Activated naive CD4-positive, alpha-beta T cell treated with anti-CD3 and anti-CD28 coated beads, Interleukin-2, amount 10 ng/mL, durations not matched to agents 7 days and 5 days (primary cell): ENCODE results near the gene NEMP1.
A peak's percentile ranks its signal among the peaks of the same experiment; 100 is the strongest.

ENCODE experiments used
- CTCF ChIA-PET: fragments of 350-600 bp; sonication (Branson Sonifier 250); formaldehyde crosslinking; loops from one replicate; lab custom pipeline; 2021; ENCODE audit warnings: antibody characterized with exemption; lab: Charles Lee
- DNase-seq: peaks from one replicate; pipeline ENCODE4 v3.0.0-alpha.2; 2020
- H3K27ac Mint-ChIP-seq: one replicate; pipeline ENCODE4 v1.8.0; 2021; ENCODE audit warnings: mild to moderate bottlenecking, moderate library complexity, mixed read lengths
- H3K27me3 Mint-ChIP-seq: one replicate; pipeline ENCODE4 v1.8.0; 2021; ENCODE audit warnings: mild to moderate bottlenecking, mixed read lengths
- H3K36me3 Mint-ChIP-seq: one replicate; pipeline ENCODE4 v1.8.0; 2021; ENCODE audit warnings: mixed read lengths
- H3K4me1 Mint-ChIP-seq: one replicate; pipeline ENCODE4 v1.8.0; 2021; ENCODE audit warnings: mixed read lengths
- H3K4me3 Mint-ChIP-seq: one replicate; pipeline ENCODE4 v1.8.0; 2021; ENCODE audit warnings: mild to moderate bottlenecking, moderate library complexity, mixed read lengths
- H3K9me3 Mint-ChIP-seq: one replicate; pipeline ENCODE4 v1.8.0; 2021; ENCODE audit warnings: mixed read lengths

The NEMP1 gene

GRCh38 chr12:57091638-57092528 lies 13.3 kb upstream of the NEMP1 start:
- peaks cover 27% of the 10 kb centered on the region for H3K36me3 Mint-ChIP-seq
- H3K9me3 Mint-ChIP-seq, result no peaks in the 10 kb centered on the region
- no peaks in the 10 kb centered on the region for H3K27me3 Mint-ChIP-seq
- peak overlapping the region; percentile 33 for H3K27ac Mint-ChIP-seq
- no peak overlapping the region for H3K4me3 Mint-ChIP-seq
- no peak for DNase-seq
- peaks cover 66% of the 10 kb centered on the region for H3K4me1 Mint-ChIP-seq
- CTCF ChIA-PET, result interaction anchor here (1.0 to 10.4 kb wide), 14 partner anchors 12 to 87 kb away, joined by 3 to 100 read pairs (median 10); partner anchors contain the start of genes NEMP1, STAT6 and ZBTB39

GRCh38 chr12:57090924-57091637 lies 12.5 kb upstream of the NEMP1 start:
- H3K27ac Mint-ChIP-seq, result no peak overlapping the region
- no peak for DNase-seq

GRCh38 chr12:57090490-57090889 lies 11.9 kb upstream of the NEMP1 start:
- H3K27me3 Mint-ChIP-seq, result no peaks in the 10 kb centered on the region
- no peaks in the 10 kb centered on the region for H3K9me3 Mint-ChIP-seq
- H3K4me1 Mint-ChIP-seq, result peaks cover 72% of the 10 kb centered on the region
- no peak overlapping the region for H3K27ac Mint-ChIP-seq
- CTCF ChIA-PET, result interaction anchor here (1.0 to 10.4 kb wide), 6 partner anchors 8 to 86 kb away, joined by 4 to 100 read pairs (median 12); partner anchors contain the start of genes STAT6 and ZBTB39
- no peak for DNase-seq
- peak overlapping the region; percentile 88 for H3K4me3 Mint-ChIP-seq
- H3K36me3 Mint-ChIP-seq, result peaks cover 19% of the 10 kb centered on the region

More at GRCh38 chr12:57090924-57091637, 12.5 kb upstream of the NEMP1 start:
- peaks cover 23% of the 10 kb centered on the region for H3K36me3 Mint-ChIP-seq
- H3K4me3 Mint-ChIP-seq, result peak overlapping the region; percentile 88
- CTCF ChIA-PET, result interaction anchor here (1.0 to 10.4 kb wide), 12 partner anchors 8 to 86 kb away, joined by 3 to 100 read pairs (median 7); partner anchors contain the start of genes STAT6 and ZBTB39
- no peaks in the 10 kb centered on the region for H3K9me3 Mint-ChIP-seq
- peaks cover 70% of the 10 kb centered on the region for H3K4me1 Mint-ChIP-seq
- H3K27me3 Mint-ChIP-seq, result no peaks in the 10 kb centered on the region

- no peaks in the 10 kb centered on the region for H3K27me3 Mint-ChIP-seq
- peak overlapping the region; percentile 84 for H3K27ac Mint-ChIP-seq
- peak; percentile 68 for DNase-seq
- H3K4me1 Mint-ChIP-seq, result peaks cover 73% of the 10 kb centered on the region
- H3K9me3 Mint-ChIP-seq, result no peaks in the 10 kb centered on the region
- CTCF ChIA-PET, result interaction anchor here (1.6 to 4.7 kb wide), 3 partner anchors 9 to 19 kb away, joined by 5 to 76 read pairs (median 8); partner anchors contain the start of gene NEMP1
- H3K4me3 Mint-ChIP-seq, result peak overlapping the region; percentile 88
- peaks cover 19% of the 10 kb centered on the region for H3K36me3 Mint-ChIP-seq
Observed at GRCh38 chr12:57089271-57090245, 11.0 kb upstream of the NEMP1 start.

GRCh38 chr12:57088354-57089270 lies 10.0 kb upstream of the NEMP1 start, which contains the start of gene NAB2:
TSS of gene NAB2 (plus strand) at chr12:57089114. CDS start at chr12:57089272, 158 bp downstream.
- H3K9me3 Mint-ChIP-seq, result no peaks in the 10 kb centered on the region
- CTCF ChIA-PET, result interaction anchor here (0.9 to 2.9 kb wide), 6 partner anchors 9 to 671 kb away, joined by 3 to 19 read pairs (median 6); partner anchors contain the start of genes NEMP1 and STAT6
- DNase-seq, result peak; percentile 97
- H3K4me1 Mint-ChIP-seq, result peaks cover 67% of the 10 kb centered on the region
- peak within 1 kb of the TSS; percentile 88 for H3K4me3 Mint-ChIP-seq
- H3K27me3 Mint-ChIP-seq, result no peaks in the 10 kb centered on the region
- H3K27ac Mint-ChIP-seq, result peak within 1 kb of the TSS; percentile 94
- H3K36me3 Mint-ChIP-seq, result peaks cover 19% of the 10 kb centered on the region

- Mint-ChIP-seq H3K4me1 (peaks cover 61% of the 10 kb centered on the region), H3K27me3 (no peaks in the 10 kb centered on the region), H3K36me3 (peaks cover 19% of the 10 kb centered on the region), H3K27ac (peak overlapping the region; percentile 94), H3K4me3 (peak overlapping the region; percentile 83), H3K9me3 (no peaks in the 10 kb centered on the region)
- CTCF ChIA-PET, result interaction anchor here (0.9 to 2.9 kb wide), 6 partner anchors 8 to 672 kb away, joined by 3 to 19 read pairs (median 6); partner anchors contain the start of genes NEMP1 and STAT6
- peak; percentile 83 for DNase-seq
Observed at GRCh38 chr12:57087691-57088353, 9.2 kb upstream of the NEMP1 start.

- peaks cover 56% of the 10 kb centered on the region for H3K4me1 Mint-ChIP-seq
- H3K27ac Mint-ChIP-seq, result peak overlapping the region; percentile 94
- CTCF ChIA-PET, result interaction anchor here (0.9 to 2.9 kb wide), 7 partner anchors 8 to 673 kb away, joined by 3 to 19 read pairs (median 6); partner anchors contain the start of genes NEMP1 and STAT6
- H3K9me3 Mint-ChIP-seq, result no peaks in the 10 kb centered on the region
- no peaks in the 10 kb centered on the region for H3K27me3 Mint-ChIP-seq
- peak overlapping the region; percentile 83 for H3K4me3 Mint-ChIP-seq
- H3K36me3 Mint-ChIP-seq, result peaks cover 17% of the 10 kb centered on the region
- DNase-seq, result peak; percentile 91
Observed at GRCh38 chr12:57087010-57087690, 8.6 kb upstream of the NEMP1 start.

GRCh38 chr12:57086493-57087009 lies 8.0 kb upstream of the NEMP1 start:
- Mint-ChIP-seq H3K27ac (peak overlapping the region; percentile 94), H3K4me1 (peaks cover 54% of the 10 kb centered on the region), H3K9me3 (no peaks in the 10 kb centered on the region), H3K36me3 (peaks cover 16% of the 10 kb centered on the region), H3K4me3 (peak overlapping the region; percentile 83), H3K27me3 (no peaks in the 10 kb centered on the region)
- CTCF ChIA-PET, result interaction anchor here (1.4 to 2.9 kb wide), 4 partner anchors 10 to 25 kb away, joined by 4 to 19 read pairs (median 6); partner anchors contain the start of gene STAT6
- DNase-seq, result peak; percentile 55

- CTCF ChIA-PET, result interaction anchor here (1.4 to 2.9 kb wide), 4 partner anchors 10 to 25 kb away, joined by 4 to 19 read pairs (median 6); partner anchors contain the start of gene STAT6
- H3K4me3 Mint-ChIP-seq, result peak overlapping the region; percentile 83
- peaks cover 51% of the 10 kb centered on the region for H3K4me1 Mint-ChIP-seq
- H3K9me3 Mint-ChIP-seq, result no peaks in the 10 kb centered on the region
- H3K27me3 Mint-ChIP-seq, result no peaks in the 10 kb centered on the region
- peak overlapping the region; percentile 94 for H3K27ac Mint-ChIP-seq
- H3K36me3 Mint-ChIP-seq, result peaks cover 12% of the 10 kb centered on the region
- peak; percentile 49 for DNase-seq
Observed at GRCh38 chr12:57085999-57086492, 7.5 kb upstream of the NEMP1 start.

GRCh38 chr12:57080855-57081254 lies 2.3 kb upstream of the NEMP1 start:
- Mint-ChIP-seq H3K27me3 (no peaks in the 10 kb centered on the region), H3K36me3 (peaks cover 10% of the 10 kb centered on the region), H3K27ac (no peak overlapping the region), H3K4me3 (no peak overlapping the region), H3K9me3 (no peaks in the 10 kb centered on the region), H3K4me1 (peaks cover 42% of the 10 kb centered on the region)
- no peak for DNase-seq
- CTCF ChIA-PET, result interaction anchor here (2.1 to 2.9 kb wide), 2 partner anchors 12 to 75 kb away, joined by 6 to 12 read pairs; partner anchors contain the start of gene ZBTB39
